Measurements from ENCODE around the gene SOX5. TPM values are rescaled to one million over a fixed set of nuclear protein-coding genes. Genes with fewer than 3 reads are reported as not detected.

SOX5 gene
- polyA plus RNA-seq, 1 donor = 7.1 TPM

GRCh38 chr12:23684121-23684520 lies 265.3 kb downstream of the SOX5 start:
- no peak for DNase-seq

GRCh38 chr12:23681237-23681636 lies 268.2 kb downstream of the SOX5 start:
- DNase-seq = no peak

- DNase-seq = no peak
Observed at GRCh38 chr12:23674064-23674463, 275.4 kb downstream of the SOX5 start.

GRCh38 chr12:23671881-23672280 lies 277.6 kb downstream of the SOX5 start:
- no peak for DNase-seq

GRCh38 chr12:23670684-23671083 lies 278.8 kb downstream of the SOX5 start:
- no peak for DNase-seq

- DNase-seq = no peak
Observed at GRCh38 chr12:23669691-23670090, 279.8 kb downstream of the SOX5 start.

GRCh38 chr12:23666866-23667265 lies 282.6 kb downstream of the SOX5 start:
- no peak for DNase-seq

GRCh38 chr12:23662966-23663365 lies 286.5 kb downstream of the SOX5 start:
- DNase-seq = no peak

GRCh38 chr12:23659131-23659530 lies 290.3 kb downstream of the SOX5 start:
- peak; percentile 19 for DNase-seq

GRCh38 chr12:23657598-23657997 lies 291.9 kb downstream of the SOX5 start:
- no peak for DNase-seq

- no peak for DNase-seq
Observed at GRCh38 chr12:23655884-23656283, 293.6 kb downstream of the SOX5 start.

- DNase-seq = no peak
Observed at GRCh38 chr12:23655112-23655511, 294.4 kb downstream of the SOX5 start.

GRCh38 chr12:23648546-23648945 lies 300.9 kb downstream of the SOX5 start:
- DNase-seq = no peak

- DNase-seq = no peak
Observed at GRCh38 chr12:23640754-23641153, 308.7 kb downstream of the SOX5 start.

- DNase-seq = no peak
Observed at GRCh38 chr12:23634344-23634743, 315.1 kb downstream of the SOX5 start.

- no peak for DNase-seq
Observed at GRCh38 chr12:23631786-23632377, 317.6 kb downstream of the SOX5 start.

- no peak for DNase-seq
Observed at GRCh38 chr12:23630524-23630923, 318.9 kb downstream of the SOX5 start.

- no peak for DNase-seq
Observed at GRCh38 chr12:23628806-23629205, 320.7 kb downstream of the SOX5 start.

- DNase-seq = no peak
Observed at GRCh38 chr12:23626791-23627190, 322.7 kb downstream of the SOX5 start.

GRCh38 chr12:23621900-23622299 lies 327.6 kb downstream of the SOX5 start:
- peak; percentile 15 for DNase-seq

- no peak for DNase-seq
Observed at GRCh38 chr12:23618718-23619117, 330.8 kb downstream of the SOX5 start.

- DNase-seq = no peak
Observed at GRCh38 chr12:23617749-23618148, 331.7 kb downstream of the SOX5 start.

GRCh38 chr12:23614280-23614679 lies 335.2 kb downstream of the SOX5 start:
- no peak for DNase-seq

- DNase-seq = no peak
Observed at GRCh38 chr12:23611320-23611719, 338.1 kb downstream of the SOX5 start.

- no peak for DNase-seq
Observed at GRCh38 chr12:23600919-23601318, 348.6 kb downstream of the SOX5 start.

All from left kidney (tissue), 2 donors.